Measurements from ENCODE around the gene CATSPER2.
"Not testable (repeated sequence)": the region's sequence is repeated elsewhere in the genome, so short reads cannot be mapped to it uniquely, and the experiment has no call there.

DNA sequence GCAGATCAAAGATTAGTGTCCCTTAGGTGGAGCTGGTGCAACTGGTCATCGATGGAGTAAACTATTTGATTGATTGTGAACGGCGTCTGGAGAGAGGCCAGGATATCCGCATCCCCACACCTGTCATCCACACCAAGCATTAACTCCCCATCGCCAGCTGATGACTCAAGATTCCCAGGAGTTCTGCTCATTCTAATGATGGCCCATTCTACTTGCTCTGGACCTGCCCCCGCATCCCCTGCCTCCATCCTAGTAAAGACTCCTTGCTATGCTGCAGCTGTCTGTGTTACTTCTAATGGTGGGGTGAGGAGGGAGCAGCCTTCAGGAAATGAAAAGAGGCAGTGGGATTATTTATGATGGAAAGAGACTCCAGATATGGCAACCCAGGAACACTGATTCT lies 49.5 kb downstream of the CATSPER2 start:
- TF ChIP-seq CTCF (IDR thresholded peaks at IDR 0.05); EZH2 (IDR thresholded peaks at IDR 0.05; ENCODE audit: borderline replicate concordance, insufficient read depth, low read depth, low read length, poor library complexity, severe bottlenecking): not testable (repeated sequence)

Measured in B cell (primary cell).